B cell (primary cell): Measurements from ENCODE around the gene NTRK3.

Source experiments
- EZH2 ChIP-seq: IDR thresholded peaks from 2 replicates; pipeline ENCODE4 v1.6.1; 2012; ENCODE audit warnings: borderline replicate concordance, low read depth, mild to moderate bottlenecking, moderate library complexity, low read length; ENCODE audit not compliant: insufficient read depth, poor library complexity, severe bottlenecking
- TF ChIP-seq, protein P1 (sequence below): fragments of 200-600 bp; IDR thresholded peaks from one replicate; pipeline ENCODE4 v1.8.0; 2022; ENCODE audit warnings: antibody characterized with exemption, mild to moderate bottlenecking

DNA sequence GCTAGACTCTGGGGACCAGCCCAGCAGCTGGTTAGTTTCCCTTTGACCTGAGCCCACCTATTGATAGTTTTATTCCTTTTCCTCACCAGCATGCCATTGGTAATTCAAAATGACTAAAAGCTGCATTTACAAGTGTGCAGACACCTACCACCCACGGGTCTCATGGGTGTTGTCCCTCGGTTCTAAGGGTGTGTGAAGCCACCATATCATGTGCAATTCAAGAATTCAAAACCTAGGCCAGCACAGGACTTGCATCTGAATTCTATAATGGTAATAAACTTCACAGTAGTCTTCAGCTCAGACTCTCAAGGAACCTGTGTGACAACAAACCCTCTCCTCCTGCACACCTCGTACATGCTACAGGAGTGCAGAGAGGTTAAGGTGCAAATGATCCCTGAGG lies 55.3 kb downstream of the NTRK3 start:
- TF ChIP-seq, protein P1, sequence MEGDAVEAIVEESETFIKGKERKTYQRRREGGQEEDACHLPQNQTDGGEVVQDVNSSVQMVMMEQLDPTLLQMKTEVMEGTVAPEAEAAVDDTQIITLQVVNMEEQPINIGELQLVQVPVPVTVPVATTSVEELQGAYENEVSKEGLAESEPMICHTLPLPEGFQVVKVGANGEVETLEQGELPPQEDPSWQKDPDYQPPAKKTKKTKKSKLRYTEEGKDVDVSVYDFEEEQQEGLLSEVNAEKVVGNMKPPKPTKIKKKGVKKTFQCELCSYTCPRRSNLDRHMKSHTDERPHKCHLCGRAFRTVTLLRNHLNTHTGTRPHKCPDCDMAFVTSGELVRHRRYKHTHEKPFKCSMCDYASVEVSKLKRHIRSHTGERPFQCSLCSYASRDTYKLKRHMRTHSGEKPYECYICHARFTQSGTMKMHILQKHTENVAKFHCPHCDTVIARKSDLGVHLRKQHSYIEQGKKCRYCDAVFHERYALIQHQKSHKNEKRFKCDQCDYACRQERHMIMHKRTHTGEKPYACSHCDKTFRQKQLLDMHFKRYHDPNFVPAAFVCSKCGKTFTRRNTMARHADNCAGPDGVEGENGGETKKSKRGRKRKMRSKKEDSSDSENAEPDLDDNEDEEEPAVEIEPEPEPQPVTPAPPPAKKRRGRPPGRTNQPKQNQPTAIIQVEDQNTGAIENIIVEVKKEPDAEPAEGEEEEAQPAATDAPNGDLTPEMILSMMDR: no peak
- TF ChIP-seq EZH2: no peak
